ENCODE measurements around the gene ZNF563. TPM values are rescaled to one million over a fixed set of nuclear protein-coding genes. Genes with fewer than 3 reads are reported as not detected.

Gene ZNF563
- total and polyA plus RNA-seq, 2 donors (not counting 1 experiment from before 2014, with no cell fraction given), result 1.5 to 7.3 TPM

DNA sequence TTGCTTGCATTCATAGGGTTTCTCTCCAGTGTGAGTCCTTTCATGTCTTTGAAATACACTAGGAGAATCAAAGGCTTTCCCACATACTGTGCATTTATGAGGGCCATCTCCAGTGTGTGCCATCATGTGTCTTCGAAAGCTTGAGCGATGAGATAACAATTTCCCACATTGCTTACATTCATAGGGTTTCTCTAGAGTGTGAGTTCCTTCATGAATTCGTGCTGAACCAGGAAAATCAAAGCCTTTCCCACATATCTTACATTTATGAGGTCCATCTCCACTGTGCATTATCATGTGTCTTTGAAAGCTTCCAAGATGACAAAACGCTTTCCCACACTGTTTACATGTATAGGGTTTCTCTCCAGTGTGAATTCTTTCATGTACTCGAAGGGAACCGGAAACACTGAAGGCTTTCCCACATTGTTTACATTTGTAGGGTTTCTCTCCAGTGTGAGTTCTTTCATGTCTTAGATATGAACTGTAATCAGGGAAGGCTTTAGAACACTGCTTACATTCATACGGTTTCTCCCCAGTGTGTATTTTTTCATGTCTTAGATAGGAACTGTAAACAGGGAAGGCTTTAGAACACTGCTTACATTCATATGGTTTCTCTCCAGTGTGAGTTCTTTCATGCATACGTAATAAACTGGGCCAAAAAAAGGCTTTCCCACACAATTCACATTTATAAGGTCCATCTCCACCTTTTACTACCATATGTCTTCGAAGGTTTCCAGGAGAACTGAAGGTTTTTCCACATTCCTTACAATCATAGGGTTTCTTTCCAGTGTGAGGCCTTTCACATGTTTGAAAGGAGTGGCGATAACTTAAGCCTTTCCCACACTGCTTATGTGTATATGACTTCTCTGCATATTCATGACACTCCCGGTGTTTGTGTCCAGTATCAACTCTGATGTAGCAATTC is 60.2 kb downstream of the ZNF563 start:
- Histone ChIP-seq H3K9me3 (ENCODE audit: control extremely low read depth in 1 of 3, control insufficient read depth in 2 of 3, insufficient read depth in 1 of 3, low read length in 2 of 3) (peaks cover 28 to 63% (median 41%) of the 10 kb centered on the region in 3 donors), H2AFZ (ENCODE audit: insufficient read depth, low read depth, low read length, poor library complexity, severe bottlenecking) (no peak overlapping the region), H3K79me2 (ENCODE audit: control insufficient read depth, insufficient read depth, low read length) (peaks cover 29% of the 10 kb centered on the region), H3K4me1 (ENCODE audit: control insufficient read depth in 2 of 2, insufficient read depth in 2 of 2, low read length in 2 of 2) (no peaks in the 10 kb centered on the region), H3K9ac (ENCODE audit: low read length) (no peak overlapping the region), H3K4me2 (replicated peaks; ENCODE audit: low read depth, low read length, poor library complexity, severe bottlenecking) (no peak overlapping the region), H3K4me3 (ENCODE audit: control extremely low read depth in 1 of 5, extremely low read depth in 1 of 5, insufficient read depth in 1 of 5, low read depth in 2 of 5, low read length in 4 of 5) (no peak overlapping the region), H4K20me1 (ENCODE audit: control insufficient read depth, insufficient read depth, low read length, poor library complexity, severe bottlenecking) (no peaks in the 10 kb centered on the region), H3K27ac (ENCODE audit: low read length in 2 of 2) (no peak overlapping the region), H3K27me3 (replicated peaks in 1 of 4; ENCODE audit: control extremely low read depth in 1 of 4, control insufficient read depth in 3 of 4, insufficient read depth in 4 of 4, low read length in 3 of 4) (no peaks in the 10 kb centered on the region), H3K36me3 (replicated peaks in 1 of 2; ENCODE audit: control extremely low read depth in 1 of 2, control insufficient read depth in 1 of 2, extremely low read depth in 1 of 2, insufficient read depth in 2 of 2, low read length in 1 of 2) (peaks cover 19 to 49% of the 10 kb centered on the region in 2 experiments)
- CTCF ChIA-PET, result no interaction called here
- 100% methylated on average over 5 of the region's 11 CpGs for WGBS (ENCODE audit: insufficient coverage)
- TF ChIP-seq, protein P1, sequence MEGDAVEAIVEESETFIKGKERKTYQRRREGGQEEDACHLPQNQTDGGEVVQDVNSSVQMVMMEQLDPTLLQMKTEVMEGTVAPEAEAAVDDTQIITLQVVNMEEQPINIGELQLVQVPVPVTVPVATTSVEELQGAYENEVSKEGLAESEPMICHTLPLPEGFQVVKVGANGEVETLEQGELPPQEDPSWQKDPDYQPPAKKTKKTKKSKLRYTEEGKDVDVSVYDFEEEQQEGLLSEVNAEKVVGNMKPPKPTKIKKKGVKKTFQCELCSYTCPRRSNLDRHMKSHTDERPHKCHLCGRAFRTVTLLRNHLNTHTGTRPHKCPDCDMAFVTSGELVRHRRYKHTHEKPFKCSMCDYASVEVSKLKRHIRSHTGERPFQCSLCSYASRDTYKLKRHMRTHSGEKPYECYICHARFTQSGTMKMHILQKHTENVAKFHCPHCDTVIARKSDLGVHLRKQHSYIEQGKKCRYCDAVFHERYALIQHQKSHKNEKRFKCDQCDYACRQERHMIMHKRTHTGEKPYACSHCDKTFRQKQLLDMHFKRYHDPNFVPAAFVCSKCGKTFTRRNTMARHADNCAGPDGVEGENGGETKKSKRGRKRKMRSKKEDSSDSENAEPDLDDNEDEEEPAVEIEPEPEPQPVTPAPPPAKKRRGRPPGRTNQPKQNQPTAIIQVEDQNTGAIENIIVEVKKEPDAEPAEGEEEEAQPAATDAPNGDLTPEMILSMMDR (IDR thresholded peaks at IDR 0.05), result no peak
- no peak for TF ChIP-seq EZH2 (IDR thresholded peaks at IDR 0.05; ENCODE audit: borderline replicate concordance, insufficient read depth, low read depth, low read length, poor library complexity, severe bottlenecking)
- Mint-ChIP-seq H3K4me1 (peaks cover under 1% of the 10 kb centered on the region), H3K4me3 (no peak overlapping the region), H3K9me3 (ENCODE audit: insufficient read depth) (peaks cover 38% of the 10 kb centered on the region), H3K27ac (no peak overlapping the region), H3K27me3 (no peaks in the 10 kb centered on the region)
- intact Hi-C loops (cut with micrococcal nuclease), result no loop called here
- POLR2A ChIA-PET, result no interaction called here
- no peak for ATAC-seq (ENCODE audit: low read depth)
- DNase-seq, result no peak

DNA sequence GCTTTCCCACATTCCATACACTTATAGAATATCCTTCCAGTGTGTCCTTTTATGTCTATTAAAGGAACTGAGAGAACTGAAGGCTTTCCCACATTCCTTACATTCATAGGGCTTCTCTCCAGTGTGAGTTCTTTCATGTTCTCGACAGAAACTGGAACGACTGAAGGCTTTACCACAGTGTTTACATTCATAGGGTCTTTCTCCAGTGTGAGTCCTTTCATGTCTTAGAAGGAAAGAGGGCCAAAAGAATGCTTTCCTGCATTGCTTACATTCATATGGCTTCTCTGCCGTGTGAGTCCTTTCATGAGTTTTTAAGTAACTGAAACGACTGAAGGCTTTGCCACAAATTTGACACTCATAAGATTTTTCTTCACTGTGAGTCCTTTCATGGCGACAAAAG is 61.0 kb downstream of the ZNF563 start:
- Histone ChIP-seq H3K4me3 (ENCODE audit: control extremely low read depth in 1 of 5, extremely low read depth in 1 of 5, insufficient read depth in 1 of 5, low read depth in 2 of 5, low read length in 4 of 5) (no peak overlapping the region), H3K36me3 (replicated peaks in 1 of 2; ENCODE audit: control extremely low read depth in 1 of 2, control insufficient read depth in 1 of 2, extremely low read depth in 1 of 2, insufficient read depth in 2 of 2, low read length in 1 of 2) (peaks cover 19 to 49% of the 10 kb centered on the region in 2 experiments), H3K4me1 (ENCODE audit: control insufficient read depth in 2 of 2, insufficient read depth in 2 of 2, low read length in 2 of 2) (no peaks in the 10 kb centered on the region), H3K9me3 (ENCODE audit: control extremely low read depth in 1 of 3, control insufficient read depth in 2 of 3, insufficient read depth in 1 of 3, low read length in 2 of 3) (peaks cover 29 to 55% (median 40%) of the 10 kb centered on the region in 3 donors), H3K27ac (ENCODE audit: low read length in 2 of 2) (no peak overlapping the region), H3K27me3 (replicated peaks in 1 of 4; ENCODE audit: control extremely low read depth in 1 of 4, control insufficient read depth in 3 of 4, insufficient read depth in 4 of 4, low read length in 3 of 4) (no peaks in the 10 kb centered on the region), H3K9ac (ENCODE audit: low read length) (no peak overlapping the region), H2AFZ (ENCODE audit: insufficient read depth, low read depth, low read length, poor library complexity, severe bottlenecking) (no peak overlapping the region), H4K20me1 (ENCODE audit: control insufficient read depth, insufficient read depth, low read length, poor library complexity, severe bottlenecking) (no peaks in the 10 kb centered on the region), H3K4me2 (replicated peaks; ENCODE audit: low read depth, low read length, poor library complexity, severe bottlenecking) (no peak overlapping the region), H3K79me2 (ENCODE audit: control insufficient read depth, insufficient read depth, low read length) (peaks cover 21% of the 10 kb centered on the region)
- DNase-seq (no peak), ATAC-seq (ENCODE audit: low read depth) (no peak)
- no peak for TF ChIP-seq EZH2 (IDR thresholded peaks at IDR 0.05; ENCODE audit: borderline replicate concordance, insufficient read depth, low read depth, low read length, poor library complexity, severe bottlenecking)
- TF ChIP-seq, protein P1 (IDR thresholded peaks at IDR 0.05), result no peak
- Mint-ChIP-seq H3K4me3 (no peak overlapping the region), H3K9me3 (ENCODE audit: insufficient read depth) (peaks cover 37% of the 10 kb centered on the region), H3K27ac (no peak overlapping the region), H3K27me3 (no peaks in the 10 kb centered on the region), H3K4me1 (no peaks in the 10 kb centered on the region)
- no CpG with 5 or more reads among the region's 5 CpGs for WGBS (ENCODE audit: insufficient coverage)
- intact Hi-C loops (cut with micrococcal nuclease), result no loop called here
- POLR2A ChIA-PET, result no interaction called here
- CTCF ChIA-PET, result no interaction called here

All from B cell (primary cell).